ENCODE data around the gene PKIG.

GRCh38 chr20:44637042-44637441 is 54.7 kb downstream of the PKIG start:
- TF ChIP-seq CTCF (conservative IDR thresholded peaks at IDR 0.05; ENCODE audit: low read length) = no peak
- no peak for TF ChIP-seq EZH2phosphoT487 (IDR thresholded peaks at IDR 0.05; ENCODE audit: borderline replicate concordance, low read depth, low read length)

All from OCI-LY7 (cell line).